ENCODE data around the gene LSM7. TPM values are rescaled to one million over a fixed set of nuclear protein-coding genes. Genes with fewer than 3 reads are reported as not detected.
A peak's percentile ranks its signal among the peaks of the same experiment; 100 is the strongest.

The LSM7 gene
- polyA plus RNA-seq, 2 donors, result 223 to 245 TPM

- no peak overlapping the region for H3K27ac ChIP-seq (ENCODE audit: low read depth in 2 of 2, low read length in 1 of 2)
- peaks cover 0 to 13% of the 10 kb centered on the region in 2 donors for H3K36me3 ChIP-seq (ENCODE audit: control insufficient read depth in 2 of 2, insufficient read depth in 2 of 2, low read length in 1 of 2)
- no peak overlapping the region for H3K4me3 ChIP-seq (ENCODE audit: low read depth in 1 of 2, low read length in 2 of 2)
- H3K9me3 ChIP-seq (ENCODE audit: control insufficient read depth in 2 of 2, insufficient read depth in 1 of 2, low read depth in 1 of 2, low read length in 1 of 2), result peaks cover 0 to 2% of the 10 kb centered on the region in 2 donors
- no peaks in the 10 kb centered on the region for H3K27me3 ChIP-seq (ENCODE audit: control insufficient read depth in 1 of 2, insufficient read depth in 2 of 2, low read length in 2 of 2)
- 60 to 75% methylated on average over 11 of the region's 11 CpGs for WGBS, 2 donors
- peaks cover 0 to 19% of the 10 kb centered on the region in 2 donors for H3K4me1 ChIP-seq (ENCODE audit: control insufficient read depth in 2 of 2, insufficient read depth in 2 of 2, low read length in 1 of 2)
Measured at GRCh38 chr19:2333807-2334211, 5.4 kb upstream of the LSM7 start.

- Histone ChIP-seq H3K36me3 (ENCODE audit: control insufficient read depth in 2 of 2, insufficient read depth in 2 of 2, low read length in 1 of 2) (peaks cover 0 to 10% of the 10 kb centered on the region in 2 donors), H3K4me1 (ENCODE audit: control insufficient read depth in 2 of 2, insufficient read depth in 2 of 2, low read length in 1 of 2) (peaks cover 0 to 19% of the 10 kb centered on the region in 2 donors), H3K27me3 (ENCODE audit: control insufficient read depth in 1 of 2, insufficient read depth in 2 of 2, low read length in 2 of 2) (no peaks in the 10 kb centered on the region), H3K27ac (ENCODE audit: low read depth in 2 of 2, low read length in 1 of 2) (no peak overlapping the region), H3K4me3 (ENCODE audit: low read depth in 1 of 2, low read length in 2 of 2) (no peak overlapping the region), H3K9me3 (ENCODE audit: control insufficient read depth in 2 of 2, insufficient read depth in 1 of 2, low read depth in 1 of 2, low read length in 1 of 2) (peaks cover 0 to 2% of the 10 kb centered on the region in 2 donors)
- 54 to 73% methylated on average over 22 to 27 of the region's 27 CpGs for WGBS, 2 donors
Measured at GRCh38 chr19:2333027-2333806, 4.8 kb upstream of the LSM7 start.

GRCh38 chr19:2332341-2333026 lies 4.1 kb upstream of the LSM7 start:
- WGBS, 2 donors, result 48 to 57% methylated on average over 16 to 17 of the region's 17 CpGs
- H3K4me3 ChIP-seq (ENCODE audit: low read depth in 1 of 2, low read length in 2 of 2), result no peak overlapping the region
- peaks cover 0 to 2% of the 10 kb centered on the region in 2 donors for H3K9me3 ChIP-seq (ENCODE audit: control insufficient read depth in 2 of 2, insufficient read depth in 1 of 2, low read depth in 1 of 2, low read length in 1 of 2)
- H3K27ac ChIP-seq (ENCODE audit: low read depth in 2 of 2, low read length in 1 of 2), result no peak overlapping the region
- H3K4me1 ChIP-seq (ENCODE audit: control insufficient read depth in 2 of 2, insufficient read depth in 2 of 2, low read length in 1 of 2), result peaks cover 0 to 20% of the 10 kb centered on the region in 2 donors
- no peaks in the 10 kb centered on the region for H3K27me3 ChIP-seq (ENCODE audit: control insufficient read depth in 1 of 2, insufficient read depth in 2 of 2, low read length in 2 of 2)
- H3K36me3 ChIP-seq (ENCODE audit: control insufficient read depth in 2 of 2, insufficient read depth in 2 of 2, low read length in 1 of 2), result peaks cover 0 to 10% of the 10 kb centered on the region in 2 donors

GRCh38 chr19:2331601-2332246 lies 3.3 kb upstream of the LSM7 start:
- no peak overlapping the region for H3K27ac ChIP-seq (ENCODE audit: low read depth in 2 of 2, low read length in 1 of 2)

GRCh38 chr19:2330632-2331284 lies 2.4 kb upstream of the LSM7 start:
- H3K27ac ChIP-seq (ENCODE audit: low read depth in 2 of 2, low read length in 1 of 2), result no peak overlapping the region
- H3K4me3 ChIP-seq (ENCODE audit: low read depth in 1 of 2, low read length in 2 of 2), result no peak overlapping the region
- WGBS, 2 donors, result 64 to 75% methylated on average over 20 of the region's 20 CpGs
- H3K9me3 ChIP-seq (ENCODE audit: control insufficient read depth in 2 of 2, insufficient read depth in 1 of 2, low read depth in 1 of 2, low read length in 1 of 2), result no peaks in the 10 kb centered on the region
- peaks cover 0 to 20% of the 10 kb centered on the region in 2 donors for H3K4me1 ChIP-seq (ENCODE audit: control insufficient read depth in 2 of 2, insufficient read depth in 2 of 2, low read length in 1 of 2)
- peaks cover 0 to 6% of the 10 kb centered on the region in 2 donors for H3K36me3 ChIP-seq (ENCODE audit: control insufficient read depth in 2 of 2, insufficient read depth in 2 of 2, low read length in 1 of 2)
- H3K27me3 ChIP-seq (ENCODE audit: control insufficient read depth in 1 of 2, insufficient read depth in 2 of 2, low read length in 2 of 2), result no peaks in the 10 kb centered on the region

More at GRCh38 chr19:2331601-2332246, 3.3 kb upstream of the LSM7 start:
- H3K4me1 ChIP-seq (ENCODE audit: control insufficient read depth in 2 of 2, insufficient read depth in 2 of 2, low read length in 1 of 2), result peaks cover 0 to 22% of the 10 kb centered on the region in 2 donors
- H3K4me3 ChIP-seq (ENCODE audit: low read depth in 1 of 2, low read length in 2 of 2), result no peak overlapping the region
- 70 to 74% methylated on average over 12 of the region's 12 CpGs for WGBS, 2 donors
- H3K9me3 ChIP-seq (ENCODE audit: control insufficient read depth in 2 of 2, insufficient read depth in 1 of 2, low read depth in 1 of 2, low read length in 1 of 2), result peaks cover 0 to 2% of the 10 kb centered on the region in 2 donors
- H3K36me3 ChIP-seq (ENCODE audit: control insufficient read depth in 2 of 2, insufficient read depth in 2 of 2, low read length in 1 of 2), result peaks cover 0 to 10% of the 10 kb centered on the region in 2 donors
- no peaks in the 10 kb centered on the region for H3K27me3 ChIP-seq (ENCODE audit: control insufficient read depth in 1 of 2, insufficient read depth in 2 of 2, low read length in 2 of 2)

- no peak overlapping the region for H3K27ac ChIP-seq (ENCODE audit: low read depth in 2 of 2, low read length in 1 of 2)
- no peaks in the 10 kb centered on the region for H3K9me3 ChIP-seq (ENCODE audit: control insufficient read depth in 2 of 2, insufficient read depth in 1 of 2, low read depth in 1 of 2, low read length in 1 of 2)
- H3K36me3 ChIP-seq (ENCODE audit: control insufficient read depth in 2 of 2, insufficient read depth in 2 of 2, low read length in 1 of 2), result peaks cover 0 to 10% of the 10 kb centered on the region in 2 donors
- no peaks in the 10 kb centered on the region for H3K27me3 ChIP-seq (ENCODE audit: control insufficient read depth in 1 of 2, insufficient read depth in 2 of 2, low read length in 2 of 2)
- WGBS, 2 donors, result 71 to 72% methylated on average over 10 of the region's 10 CpGs
- peaks cover 0 to 20% of the 10 kb centered on the region in 2 donors for H3K4me1 ChIP-seq (ENCODE audit: control insufficient read depth in 2 of 2, insufficient read depth in 2 of 2, low read length in 1 of 2)
- no peak overlapping the region for H3K4me3 ChIP-seq (ENCODE audit: low read depth in 1 of 2, low read length in 2 of 2)
Measured at GRCh38 chr19:2330255-2330631, 1.9 kb upstream of the LSM7 start.

- H3K27me3 ChIP-seq (ENCODE audit: control insufficient read depth in 1 of 2, insufficient read depth in 2 of 2, low read length in 2 of 2), result no peaks in the 10 kb centered on the region
- no peaks in the 10 kb centered on the region for H3K9me3 ChIP-seq (ENCODE audit: control insufficient read depth in 2 of 2, insufficient read depth in 1 of 2, low read depth in 1 of 2, low read length in 1 of 2)
- H3K4me1 ChIP-seq (ENCODE audit: control insufficient read depth in 2 of 2, insufficient read depth in 2 of 2, low read length in 1 of 2), result peaks cover 0 to 20% of the 10 kb centered on the region in 2 donors
- 56 to 59% methylated on average over 13 of the region's 13 CpGs for WGBS, 2 donors
- H3K4me3 ChIP-seq (ENCODE audit: low read depth in 1 of 2, low read length in 2 of 2), result peak overlapping the region in 1 of 2 donors; percentile 77
- peaks cover 0 to 7% of the 10 kb centered on the region in 2 donors for H3K36me3 ChIP-seq (ENCODE audit: control insufficient read depth in 2 of 2, insufficient read depth in 2 of 2, low read length in 1 of 2)
- H3K27ac ChIP-seq (ENCODE audit: low read depth in 2 of 2, low read length in 1 of 2), result no peak overlapping the region
Measured at GRCh38 chr19:2329501-2329916, 1.1 kb upstream of the LSM7 start.

- Histone ChIP-seq H3K27ac (ENCODE audit: low read depth in 2 of 2, low read length in 1 of 2) (no peak overlapping the region), H3K4me3 (ENCODE audit: low read depth in 1 of 2, low read length in 2 of 2) (peak overlapping the region; percentile 77 to 96), H3K9me3 (ENCODE audit: control insufficient read depth in 2 of 2, insufficient read depth in 1 of 2, low read depth in 1 of 2, low read length in 1 of 2) (no peaks in the 10 kb centered on the region), H3K27me3 (ENCODE audit: control insufficient read depth in 1 of 2, insufficient read depth in 2 of 2, low read length in 2 of 2) (no peaks in the 10 kb centered on the region), H3K4me1 (ENCODE audit: control insufficient read depth in 2 of 2, insufficient read depth in 2 of 2, low read length in 1 of 2) (peaks cover 0 to 20% of the 10 kb centered on the region in 2 donors), H3K36me3 (ENCODE audit: control insufficient read depth in 2 of 2, insufficient read depth in 2 of 2, low read length in 1 of 2) (peaks cover 0 to 3% of the 10 kb centered on the region in 2 donors)
- 4% methylated on average over 16 of the region's 16 CpGs for WGBS, 2 donors
Measured at GRCh38 chr19:2329149-2329478, 728 bp upstream of the LSM7 start.

GRCh38 chr19:2327773-2328400 lies 499 bp downstream of the LSM7 start:
- WGBS, 2 donors, result 0 to 1% methylated on average over 18 of the region's 18 CpGs
- peak overlapping the region; percentile 81 to 90 for H3K27ac ChIP-seq (ENCODE audit: low read depth in 2 of 2, low read length in 1 of 2)
- peaks cover 3 to 7% of the 10 kb centered on the region in 2 donors for H3K36me3 ChIP-seq (ENCODE audit: control insufficient read depth in 2 of 2, insufficient read depth in 2 of 2, low read length in 1 of 2)
- H3K9me3 ChIP-seq (ENCODE audit: control insufficient read depth in 2 of 2, insufficient read depth in 1 of 2, low read depth in 1 of 2, low read length in 1 of 2), result no peaks in the 10 kb centered on the region
- peaks cover 0 to 18% of the 10 kb centered on the region in 2 donors for H3K4me1 ChIP-seq (ENCODE audit: control insufficient read depth in 2 of 2, insufficient read depth in 2 of 2, low read length in 1 of 2)
- H3K4me3 ChIP-seq (ENCODE audit: low read depth in 1 of 2, low read length in 2 of 2), result peak overlapping the region; percentile 77 to 96
- H3K27me3 ChIP-seq (ENCODE audit: control insufficient read depth in 1 of 2, insufficient read depth in 2 of 2, low read length in 2 of 2), result no peaks in the 10 kb centered on the region
